ENCODE results near the gene ZNF692. TPM values are rescaled to one million over a fixed set of nuclear protein-coding genes. Genes with fewer than 3 reads are reported as not detected.

ZNF692 gene
- polyA plus RNA-seq, 3 donors: 31.5 to 35.2 (median 32.3) TPM

DNA sequence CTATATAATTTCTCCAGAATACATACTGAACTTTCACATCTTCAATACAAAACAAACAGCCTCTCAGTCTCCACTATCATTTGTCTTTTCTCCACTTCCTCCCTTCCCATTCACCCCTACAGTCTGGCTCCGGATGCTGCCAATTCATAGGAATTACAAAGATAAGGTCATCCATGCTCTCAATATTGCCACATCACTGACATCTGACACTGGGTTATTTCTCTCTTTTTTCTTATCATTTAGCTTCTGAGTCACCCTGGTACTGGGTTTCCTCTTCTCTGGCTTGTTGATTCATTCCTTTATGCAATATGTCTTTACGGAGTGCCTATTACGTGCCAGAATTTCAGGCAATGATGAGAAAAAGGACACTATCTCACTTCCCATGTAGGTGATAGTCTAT is 30.0 kb downstream of the ZNF692 start:
- no peak for DNase-seq (ENCODE audit: low read depth in 3 of 3, low spot score in 2 of 3)

DNA sequence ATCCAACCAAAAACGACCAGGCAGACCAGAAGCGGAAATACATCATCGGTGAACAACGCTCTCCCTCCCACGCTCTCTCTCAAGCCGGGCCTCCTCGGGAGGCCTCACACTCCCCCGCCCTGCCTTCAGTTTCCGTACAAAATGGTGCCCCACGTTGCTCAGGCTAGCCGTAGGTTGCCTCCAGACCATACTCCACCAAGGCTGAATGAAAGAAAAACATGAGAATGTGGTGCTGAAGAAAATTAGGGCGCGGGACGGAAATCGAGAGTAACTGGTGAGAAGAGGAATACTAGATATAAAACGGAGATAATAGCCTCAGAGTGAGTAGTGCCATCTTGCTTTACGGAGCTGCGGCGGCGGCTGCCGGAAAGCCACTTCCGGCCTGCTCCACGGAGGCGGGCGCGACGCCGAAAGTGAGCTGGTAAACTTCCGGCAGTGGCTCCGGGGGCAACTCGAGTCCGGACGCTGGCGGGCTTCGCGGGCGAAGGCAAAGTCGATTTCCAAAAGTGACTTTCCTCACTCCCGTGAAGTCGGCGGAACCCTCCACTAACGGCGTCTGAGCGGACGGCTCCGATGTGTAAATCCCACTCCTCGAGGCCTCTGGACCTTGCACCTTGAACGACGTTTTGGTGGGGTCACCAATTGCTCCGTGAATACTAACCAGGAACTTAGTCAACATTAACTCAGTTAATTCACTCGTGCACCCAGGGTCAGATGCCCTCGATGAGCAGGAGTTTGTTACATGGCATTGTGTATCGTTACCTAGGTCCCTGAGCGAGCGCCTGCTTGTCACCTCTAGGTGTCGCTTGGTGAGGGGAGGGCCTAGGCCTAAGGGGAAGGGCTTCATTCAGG is 32.8 kb downstream of the ZNF692 start, which contains the start of gene SH3BP5L:
Gene SH3BP5L (minus strand): TSS at position 7 of the 852 bp plus-strand sequence. CDS start 980 bp downstream, outside the sequence.
- peak; percentile 95 to 100 (median 96) for DNase-seq (ENCODE audit: low read depth in 3 of 3, low spot score in 2 of 3)

DNA sequence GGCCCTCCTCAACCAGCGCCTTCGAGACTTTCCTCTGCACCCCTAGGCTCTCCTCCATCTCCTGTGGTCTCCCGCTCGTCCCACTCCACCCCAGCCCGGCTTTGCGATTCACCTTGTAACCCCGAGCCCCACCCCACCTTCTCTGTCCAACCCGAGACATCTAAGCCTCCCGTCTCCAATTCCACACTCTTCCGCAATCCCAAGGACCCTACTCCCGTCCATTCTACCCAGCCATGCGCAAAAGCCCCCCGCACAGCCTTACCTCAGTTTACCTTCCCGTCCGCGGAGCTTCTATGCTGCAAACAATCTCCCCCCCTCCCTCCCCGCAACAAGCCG is 33.3 kb downstream of the ZNF692 start:
- DNase-seq (ENCODE audit: low read depth in 3 of 3, low spot score in 2 of 3): no peak

DNA sequence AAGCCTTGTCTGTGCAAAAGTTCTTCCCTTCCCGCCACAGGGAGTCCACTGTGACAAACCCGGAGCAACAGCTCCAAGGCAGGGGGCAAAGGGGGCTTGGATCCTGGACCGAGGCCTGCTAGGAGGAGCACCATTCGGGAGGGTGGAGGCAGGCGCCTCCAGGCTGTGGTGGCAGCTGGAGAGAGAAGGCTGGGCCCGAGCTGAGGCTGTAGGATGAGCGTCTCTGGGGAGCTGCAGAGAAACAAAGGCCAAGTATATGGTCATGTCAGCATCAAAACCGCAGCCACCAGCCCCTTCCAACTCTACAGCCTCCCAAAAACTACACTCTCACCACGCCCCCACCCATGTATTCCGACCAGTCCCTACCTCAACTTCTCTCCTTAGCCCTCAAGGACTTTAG is 33.7 kb downstream of the ZNF692 start:
- DNase-seq (ENCODE audit: low read depth in 3 of 3, low spot score in 2 of 3): no peak

DNA sequence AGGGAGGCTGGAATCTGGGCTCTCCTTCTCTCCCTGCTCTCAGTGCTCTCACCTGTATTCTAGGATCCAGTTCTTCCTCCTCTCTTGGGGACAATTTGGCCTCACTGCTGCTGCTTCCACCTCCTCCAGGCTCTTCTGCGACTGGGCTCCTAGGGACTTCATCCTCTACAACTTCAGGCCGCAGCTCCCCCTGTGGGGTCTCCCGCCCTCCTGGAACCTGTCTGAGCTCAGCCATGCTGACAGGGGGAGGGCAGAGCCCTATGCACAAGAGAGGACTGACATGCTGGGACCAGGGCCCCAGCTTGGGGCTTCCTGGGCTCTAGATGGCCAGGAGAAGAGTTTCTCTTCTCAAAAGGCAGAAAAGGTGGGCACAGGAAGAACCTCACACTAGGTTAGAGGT is 34.2 kb downstream of the ZNF692 start:
- DNase-seq (ENCODE audit: low read depth in 3 of 3, low spot score in 2 of 3): no peak

DNA sequence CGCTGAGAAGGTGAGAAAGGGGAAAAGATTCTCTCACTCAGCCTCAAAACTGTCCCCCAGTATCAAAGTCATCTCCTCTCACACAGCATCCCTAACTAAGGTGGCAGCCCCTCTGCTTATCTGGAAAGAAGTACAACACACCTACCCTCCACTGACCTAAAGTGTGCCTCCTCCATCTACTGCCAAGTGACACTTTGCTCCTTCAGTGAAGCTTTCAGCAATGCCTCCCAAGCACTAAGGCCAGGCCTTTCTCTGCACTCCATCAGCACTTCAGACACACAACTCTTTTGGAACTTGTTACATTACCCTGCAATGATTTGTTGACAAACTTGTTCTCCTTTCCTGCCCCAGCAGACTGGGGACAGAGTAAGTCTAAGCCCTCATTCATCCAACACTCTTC is 34.6 kb downstream of the ZNF692 start:
- no peak for DNase-seq (ENCODE audit: low read depth in 3 of 3, low spot score in 2 of 3)

DNA sequence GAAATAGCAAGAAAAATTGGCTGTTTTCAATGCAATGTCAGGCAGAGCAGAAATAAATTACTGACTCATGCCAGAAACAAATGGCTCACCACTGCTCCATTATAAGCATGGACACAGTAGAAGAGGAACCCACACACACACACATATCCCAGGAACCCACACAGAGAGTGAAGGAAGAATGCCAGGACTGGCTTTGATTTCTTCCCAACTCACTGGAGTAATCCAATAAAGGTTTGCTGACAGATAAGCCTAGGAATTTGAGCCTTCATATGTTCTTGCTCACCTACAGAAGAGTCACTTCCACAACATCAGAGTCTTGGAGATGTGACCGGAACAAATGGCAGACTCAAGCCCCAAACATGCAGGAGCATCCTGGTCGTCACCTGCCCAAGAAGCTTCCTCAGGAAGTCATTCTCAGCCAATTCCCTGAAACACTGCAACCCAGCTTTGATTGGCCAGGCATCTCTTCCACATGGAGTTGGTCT is 35.3 kb downstream of the ZNF692 start:
- DNase-seq (ENCODE audit: low read depth in 3 of 3, low spot score in 2 of 3): no peak

DNA sequence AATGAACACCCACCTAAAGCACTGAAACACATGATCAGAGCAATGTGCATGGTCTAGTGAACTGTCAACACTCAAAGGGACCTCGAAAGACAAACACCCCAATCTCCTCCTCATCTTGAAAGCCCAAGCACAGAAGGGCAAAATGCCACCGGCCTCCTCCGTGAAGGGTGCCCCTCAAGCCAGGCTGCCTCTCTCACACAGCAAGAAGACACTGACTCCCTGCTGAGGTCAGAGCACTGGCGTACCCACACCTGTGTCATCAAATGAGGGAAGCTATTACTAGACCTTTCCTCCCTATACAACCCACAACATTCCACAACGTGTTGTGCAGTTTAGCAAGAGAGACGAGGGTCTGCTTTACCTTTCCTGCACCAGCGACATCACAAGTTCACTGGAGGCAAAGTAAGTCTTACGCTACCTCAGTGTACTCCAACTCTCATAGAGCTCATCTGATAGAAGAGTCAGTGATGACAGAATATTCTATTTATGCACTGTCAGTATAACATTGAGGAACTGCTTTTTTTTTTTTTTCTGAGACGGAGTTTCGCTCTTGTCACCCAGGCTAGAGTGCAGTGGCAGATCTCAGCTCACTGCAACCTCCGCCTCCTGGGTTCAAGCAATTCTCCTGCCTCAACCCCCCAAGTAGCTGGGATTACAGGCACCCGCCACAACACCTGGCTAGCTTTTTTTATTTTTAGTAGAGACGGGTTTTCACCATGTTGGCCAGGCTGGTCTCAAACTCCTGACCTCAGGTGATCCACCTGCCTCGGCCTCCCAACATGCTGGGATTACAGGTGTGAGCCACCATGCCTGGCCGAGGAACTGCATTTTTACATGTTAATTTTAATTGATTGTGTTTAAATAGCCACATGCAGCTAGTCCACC is 36.5 kb downstream of the ZNF692 start:
- DNase-seq (ENCODE audit: low read depth in 3 of 3, low spot score in 2 of 3): no peak

DNA sequence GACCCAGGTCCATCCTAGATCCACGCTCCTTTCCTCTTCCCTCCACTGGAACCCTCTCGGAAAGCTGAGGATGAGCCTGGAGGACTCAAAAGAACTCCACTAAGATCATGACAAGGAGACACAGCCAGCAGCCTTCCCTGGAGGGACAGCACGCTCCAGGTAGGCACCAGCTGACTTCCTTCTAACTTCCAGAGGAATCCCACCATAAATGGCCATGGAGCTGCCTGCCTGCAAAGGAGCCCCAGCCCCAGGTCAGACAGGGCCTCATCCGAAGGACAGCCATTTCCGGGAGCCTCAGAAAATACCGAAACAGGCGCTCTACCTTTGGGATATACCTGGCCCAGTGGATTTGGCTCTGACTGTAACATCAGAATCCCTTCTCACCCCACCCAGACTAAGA is 37.2 kb downstream of the ZNF692 start:
- no peak for DNase-seq (ENCODE audit: low read depth in 3 of 3, low spot score in 2 of 3)

DNA sequence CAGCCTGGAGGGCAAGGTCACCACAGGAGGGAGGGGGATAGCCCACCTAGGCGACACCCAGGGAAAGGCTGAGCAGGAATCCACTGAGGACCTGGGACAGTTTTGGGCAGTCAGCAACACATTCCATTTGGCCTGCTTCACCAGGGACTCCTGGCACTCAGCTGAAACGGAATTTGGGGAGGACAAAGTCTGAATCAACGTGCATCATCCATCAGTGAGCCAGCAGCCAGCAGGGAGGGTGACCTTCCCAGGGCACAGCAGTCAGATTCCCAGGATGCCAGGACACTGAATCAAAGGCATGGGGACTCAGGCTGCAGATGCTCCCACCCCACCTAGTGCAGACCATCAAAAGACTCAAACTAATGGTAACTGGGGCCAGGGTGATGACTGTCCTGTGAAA is 37.8 kb downstream of the ZNF692 start:
- DNase-seq (ENCODE audit: low read depth in 3 of 3, low spot score in 2 of 3): no peak

DNA sequence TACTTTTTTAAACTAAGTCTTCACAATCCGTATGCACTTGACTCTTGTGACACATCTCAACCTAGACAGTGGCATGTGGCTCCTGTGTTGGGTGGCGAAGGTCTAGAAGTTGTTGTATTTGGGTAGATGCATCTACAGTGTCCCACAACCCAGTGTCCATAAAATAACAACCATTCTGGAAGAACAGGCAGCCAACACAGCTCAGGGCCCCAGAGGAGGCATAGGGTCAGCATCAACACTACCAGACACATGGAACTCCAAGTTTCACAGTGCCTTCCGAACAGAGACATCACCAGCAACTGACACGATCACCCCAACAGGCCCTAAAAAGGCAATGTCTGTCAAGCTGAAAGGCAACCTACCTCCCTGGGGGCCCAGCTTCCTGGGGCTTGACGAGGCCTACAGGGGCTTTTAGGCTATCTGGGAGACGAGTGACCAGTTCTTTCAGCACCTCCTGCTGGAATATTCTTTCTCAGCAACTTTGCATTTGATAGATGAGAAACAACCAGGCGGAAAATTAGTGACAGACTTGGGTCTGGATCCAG is 38.8 kb downstream of the ZNF692 start:
- no peak for DNase-seq (ENCODE audit: low read depth in 3 of 3, low spot score in 2 of 3)

DNA sequence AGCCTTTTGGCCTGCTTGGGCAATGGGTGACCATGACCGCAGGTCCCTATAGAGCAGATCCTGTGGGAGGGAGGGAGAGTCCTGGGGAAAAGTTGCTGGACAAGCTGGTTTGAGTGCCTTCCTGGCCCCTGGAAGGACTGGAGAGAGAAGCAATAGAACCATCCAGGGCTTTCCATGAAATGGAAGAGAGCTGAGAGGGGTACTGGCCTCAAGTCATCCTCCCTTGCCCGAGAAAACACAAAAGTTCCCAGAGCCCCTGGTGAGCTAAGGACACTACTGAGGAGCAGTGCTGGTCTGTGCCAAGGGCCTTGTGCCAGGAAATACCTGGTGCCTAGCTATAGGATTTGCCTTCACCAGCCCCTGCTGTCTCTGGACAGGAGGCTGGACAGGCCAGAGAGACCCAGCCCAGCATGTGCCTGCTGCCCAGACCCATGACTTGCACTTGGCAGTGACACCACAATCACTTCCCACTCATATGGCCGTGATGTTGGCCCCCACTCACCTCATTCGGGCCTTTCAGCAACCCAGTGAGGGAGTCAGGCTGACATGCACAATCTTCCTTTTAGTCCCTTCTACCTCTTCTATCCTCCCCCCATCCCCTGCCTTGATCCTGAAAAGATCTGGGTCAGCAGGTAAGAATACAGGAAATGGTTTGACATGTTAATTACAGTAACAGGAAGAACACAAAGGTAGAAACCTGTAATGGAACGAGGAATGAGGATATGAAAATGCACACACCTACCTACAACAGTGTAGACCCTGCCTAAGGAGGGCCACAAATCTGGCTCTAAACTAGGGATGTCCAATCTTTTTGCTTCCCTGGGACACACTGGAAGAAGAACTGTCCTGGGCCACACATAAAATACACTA is 40.1 kb downstream of the ZNF692 start:
- no peak for DNase-seq (ENCODE audit: low read depth in 3 of 3, low spot score in 2 of 3)

DNA sequence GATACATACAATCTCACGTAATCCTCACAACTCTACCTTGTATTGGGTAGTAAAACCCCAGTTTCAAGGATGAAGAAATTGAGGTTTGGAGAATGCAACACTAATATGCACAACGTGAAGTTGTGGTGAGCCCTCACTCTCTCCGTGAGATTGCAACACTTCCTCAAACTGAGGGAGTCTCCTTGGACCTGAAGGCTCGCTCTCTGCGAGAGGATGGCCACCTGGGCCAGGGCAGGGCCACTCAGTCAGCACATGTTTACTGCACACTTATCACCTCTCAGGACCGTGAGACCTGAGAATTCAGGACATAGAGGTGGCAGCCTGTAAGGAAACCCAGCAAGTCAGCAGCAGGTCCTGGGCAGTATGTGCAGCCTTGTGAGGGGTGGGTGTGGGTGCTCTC is 41.8 kb downstream of the ZNF692 start:
- DNase-seq (ENCODE audit: low read depth in 3 of 3, low spot score in 2 of 3): no peak

DNA sequence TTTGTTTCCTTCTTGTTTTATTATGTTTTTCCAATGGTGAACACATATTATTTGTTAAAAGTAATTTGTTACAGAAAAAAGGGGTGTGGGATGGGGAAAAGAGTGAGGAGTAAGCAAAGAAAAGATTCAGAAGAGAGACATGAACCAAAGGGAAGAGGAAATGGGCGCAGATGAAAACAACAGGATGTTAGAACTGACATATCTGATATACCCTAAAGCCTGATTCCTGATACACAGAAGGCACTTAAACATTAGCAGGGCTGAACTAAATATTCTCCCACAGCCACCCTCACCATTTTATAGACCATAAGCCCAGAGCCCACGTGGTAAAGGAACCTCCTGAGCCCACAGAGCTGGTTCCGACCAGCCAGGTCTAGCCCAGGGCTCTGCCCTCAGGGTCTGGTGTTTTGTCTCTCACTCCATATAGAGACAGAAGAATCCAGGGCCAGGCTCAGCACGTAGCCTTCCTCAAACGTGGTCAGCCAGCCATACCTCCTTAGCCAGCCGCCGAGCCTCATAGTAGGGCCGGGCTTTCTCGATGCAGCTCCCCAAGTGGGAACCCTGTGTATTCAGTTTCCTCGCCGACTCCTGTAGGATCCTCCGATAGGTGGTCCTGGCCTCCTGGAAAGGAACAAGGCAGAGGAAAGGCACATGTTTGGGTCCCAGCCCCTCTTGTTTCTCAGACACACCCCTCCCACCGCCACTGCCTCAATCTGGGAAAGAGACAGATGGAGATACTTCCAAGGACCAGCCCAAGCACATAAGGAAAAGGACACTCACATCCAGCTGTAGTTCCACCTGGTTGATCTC is 42.6 kb downstream of the ZNF692 start:
- DNase-seq (ENCODE audit: low read depth in 3 of 3, low spot score in 2 of 3): no peak

DNA sequence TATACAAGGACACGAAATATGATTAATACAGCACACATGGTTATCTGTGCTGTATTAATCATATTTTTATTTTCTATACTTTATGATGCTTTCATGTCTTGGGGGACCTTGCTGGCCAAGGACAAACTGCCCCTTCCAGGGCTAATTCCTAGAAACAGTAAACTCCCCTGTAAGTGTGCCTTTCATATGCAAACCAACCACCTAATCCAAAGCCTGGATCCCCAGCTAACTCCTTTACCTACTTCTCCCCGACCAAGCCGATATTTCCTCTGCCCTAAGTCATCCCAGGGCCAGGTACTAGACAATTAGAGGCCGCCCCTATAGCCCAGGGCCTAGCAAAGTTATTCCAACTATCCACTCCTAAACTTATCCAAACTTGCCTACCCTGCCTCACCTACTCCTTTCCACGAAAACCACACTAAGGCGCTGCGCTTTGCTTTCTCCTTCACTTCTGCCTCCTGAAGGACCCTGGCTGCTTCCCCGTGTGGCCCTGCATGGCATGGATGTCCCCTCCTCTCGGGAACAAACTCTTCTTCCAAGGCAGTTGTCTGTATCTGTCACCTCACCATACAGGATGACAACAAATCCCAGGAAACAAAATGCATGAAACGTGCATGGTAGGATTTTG is 43.4 kb downstream of the ZNF692 start:
- no peak for DNase-seq (ENCODE audit: low read depth in 3 of 3, low spot score in 2 of 3)

DNA sequence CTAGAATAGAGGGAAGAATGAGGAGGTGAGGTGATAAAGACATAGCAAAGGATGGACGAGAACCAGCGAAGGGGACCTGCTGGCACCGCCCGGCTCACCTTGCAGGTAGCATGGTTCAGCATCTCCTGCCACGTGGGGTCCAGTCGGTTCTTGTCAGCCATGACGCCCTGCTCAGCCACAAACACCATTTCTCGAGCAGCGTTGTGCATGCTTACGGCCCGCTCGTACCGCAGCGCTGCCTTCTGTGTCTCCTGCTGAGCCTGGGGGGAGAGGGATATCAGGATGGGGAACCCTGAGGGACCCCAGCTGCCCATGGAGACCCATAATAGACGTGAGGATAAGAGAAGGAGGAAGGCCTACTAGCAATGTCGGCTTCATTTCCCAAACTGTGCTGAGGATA is 44.5 kb downstream of the ZNF692 start:
- no peak for DNase-seq (ENCODE audit: low read depth in 3 of 3, low spot score in 2 of 3)

DNA sequence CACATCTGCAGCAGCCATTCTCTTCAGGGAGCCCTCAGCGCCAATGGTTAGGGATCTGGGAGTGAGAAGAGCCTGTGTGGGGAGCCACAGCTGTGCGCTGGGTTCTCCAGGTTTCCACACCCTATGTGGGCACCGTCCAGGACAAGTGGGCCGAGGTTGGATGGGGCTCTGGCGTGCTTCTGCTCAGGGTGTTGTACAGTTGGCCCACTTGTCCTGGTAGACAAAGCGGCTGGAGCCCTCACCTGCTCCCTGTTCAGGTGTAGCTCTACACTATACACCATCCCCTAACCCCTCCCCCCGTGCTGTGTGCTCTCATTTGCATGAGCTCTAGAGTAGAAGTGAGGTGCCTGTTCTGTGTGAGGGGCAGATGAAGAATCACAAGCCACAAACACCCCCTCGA is 45.3 kb downstream of the ZNF692 start:
- no peak for DNase-seq (ENCODE audit: low read depth in 3 of 3, low spot score in 2 of 3)

DNA sequence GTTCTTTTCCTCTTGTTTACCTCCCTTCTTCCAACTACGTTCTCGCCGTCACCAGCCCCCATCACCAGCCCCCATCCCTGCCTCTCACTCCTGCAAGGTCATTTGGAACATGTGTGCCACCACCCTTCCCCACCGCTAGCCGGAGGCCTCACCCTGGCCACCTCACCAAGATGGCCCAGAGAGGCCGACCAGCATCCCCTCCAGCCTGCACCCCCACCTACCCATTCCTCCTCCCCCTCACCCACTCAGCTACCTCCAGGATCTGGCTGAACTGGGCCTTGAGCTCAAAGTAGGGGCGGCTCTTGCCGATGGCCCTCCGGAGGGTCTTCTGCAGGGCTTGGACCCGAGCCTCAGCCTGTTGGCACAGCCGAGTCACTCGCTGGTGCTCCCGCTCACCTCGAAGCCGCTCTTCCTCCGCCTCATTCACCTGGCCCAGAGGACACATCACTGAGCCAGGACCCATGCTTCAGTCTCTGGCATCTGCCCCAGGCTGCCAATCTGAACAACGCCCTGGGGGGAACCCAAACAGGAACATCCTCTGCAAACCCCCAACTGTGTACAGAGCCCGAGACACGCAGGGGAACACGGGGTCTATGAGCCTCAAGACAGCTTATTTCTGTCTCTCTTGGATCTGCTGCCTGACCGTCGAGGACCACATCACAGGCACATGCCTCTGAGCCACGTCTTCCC is 46.0 kb downstream of the ZNF692 start:
- DNase-seq (ENCODE audit: low read depth in 3 of 3, low spot score in 2 of 3): no peak

Data from right renal cortex interstitium (tissue), 3 donors.